HCT116 (cell line): Measurements from ENCODE around the gene PLCL2. TPM values are rescaled to one million over a fixed set of nuclear protein-coding genes. Genes with fewer than 3 reads are reported as not detected.

Experiments used
- ATAC-seq: fragments of 200-7000 bp; cut with Tn5 transposase; 2 replicates; pipeline ENCODE4 v1.9.1; 2020; ENCODE audit warnings: mild to moderate bottlenecking, moderate library complexity
- BruUV-seq: library from RNA; stranded (reverse); fragments of 400-500 nt; replicated peaks from 2 replicates; lab custom pipeline; 2021; lab: Mats Ljungman, UMichigan
- CTCF ChIA-PET: fragments of 300-600 bp; sonication (Branson Sonifier 250); formaldehyde crosslinking; loops from one replicate; lab custom pipeline; 2021; ENCODE audit warnings: antibody characterized with exemption; lab: Charles Lee
- POLR2A ChIA-PET: fragments of 300-600, 350-600 bp; sonication (Branson Sonifier 250); formaldehyde crosslinking; loops from one replicate; lab custom pipeline; 2021; ENCODE audit warnings: antibody characterized with exemption; lab: Charles Lee
- RAD21 ChIA-PET, 2 experiments: fragments of 300-600 bp; sonication (Branson Sonifier 250); formaldehyde crosslinking; loops; one replicate each; lab custom pipeline; 2023; ENCODE audit warnings: low total read pairs in 2 of 2; ENCODE audit not compliant: uncharacterized antibody in 2 of 2, unreplicated experiment in 2 of 2, low non-redundant PET in 1 of 2; lab: Charles Lee
- DNase-seq: peaks from one replicate; pipeline ENCODE4 v3.0.0-alpha.2; 2010; ENCODE audit warnings: low read depth, low spot score
- H2AFZ ChIP-seq: fragments of 200-600 bp; shearing (Covaris generic), sonication (generic); 2 replicates; pipeline ENCODE4 v1.6.1; 2017; ENCODE audit warnings: low read depth, mixed run types, mixed read lengths, antibody characterized with exemption, low read length; ENCODE audit not compliant: poor library complexity, severe bottlenecking
- H3K27ac ChIP-seq: 2 replicates; pipeline ENCODE4 v1.5.1; 2012; ENCODE audit warnings: low read depth, low read length
- H3K27me3 ChIP-seq: fragments of 200-600 bp; sonication (generic); 2 replicates; pipeline ENCODE4 v1.6.1; 2016; ENCODE audit warnings: mixed run types, low read length, mixed read lengths; ENCODE audit not compliant: insufficient read depth
- H3K36me3 ChIP-seq, 2 experiments: fragments of 200-500 bp in 1 of 2; fragments of 200-600 bp in 1 of 2; sonication (Bioruptor generic) in 1 of 2; sonication (generic) in 1 of 2; 2 replicates each; pipeline versions ENCODE4 v1.5.1 to v1.6.1; 2014 to 2016; ENCODE audit warnings: low read length in 2 of 2, inconsistent platforms in 1 of 2, mixed read lengths in 1 of 2, mixed run types in 1 of 2; ENCODE audit not compliant: insufficient read depth in 2 of 2, control insufficient read depth in 1 of 2
- H3K4me1 ChIP-seq, 2 experiments: fragments of 200-600 bp in 1 of 2; sonication (generic) in 1 of 2; 2 replicates each; pipeline versions ENCODE4 v1.5.1 to v1.6.1; 2012 to 2017; ENCODE audit warnings: low read length in 2 of 2, inconsistent platforms in 1 of 2, mild to moderate bottlenecking in 1 of 2, mixed read lengths in 1 of 2, mixed run types in 1 of 2, moderate library complexity in 1 of 2; ENCODE audit not compliant: insufficient read depth in 2 of 2, control insufficient read depth in 1 of 2
- H3K4me2 ChIP-seq: fragments of 200-600 bp; sonication (generic); 2 replicates; pipeline ENCODE4 v1.6.1; 2017; ENCODE audit warnings: mixed run types, low read length, mixed read lengths
- H3K4me3 ChIP-seq, 2 experiments: fragments of 200-600 bp in 1 of 2; sonication (generic) in 1 of 2; replicated peaks in 1 of 2; 2 replicates each; pipeline ENCODE4 v1.5.1; 2011 to 2016; ENCODE audit warnings: low read length in 2 of 2, control low read depth in 1 of 2, low read depth in 1 of 2, mild to moderate bottlenecking in 1 of 2, mixed read lengths in 1 of 2, mixed run types in 1 of 2
- H3K79me2 ChIP-seq: fragments of 200-600 bp; sonication (generic); 2 replicates; pipeline ENCODE4 v1.6.1; 2017; ENCODE audit warnings: mild to moderate bottlenecking, mixed run types, low read length, moderate library complexity, mixed read lengths; ENCODE audit not compliant: insufficient read depth
- H3K9ac ChIP-seq: fragments of 200-600 bp; sonication (generic); 2 replicates; pipeline ENCODE4 v1.6.1; 2016; ENCODE audit warnings: low read length, mixed read lengths
- H3K9me2 ChIP-seq: fragments of 200-600 bp; sonication (generic), shearing (Covaris generic); 2 replicates; pipeline ENCODE4 v1.6.1; 2017; ENCODE audit warnings: mixed run types, mild to moderate bottlenecking, moderate library complexity; ENCODE audit not compliant: insufficient read depth
- H3K9me3 ChIP-seq, 2 experiments: fragments of 200-500 bp in 1 of 2; fragments of 200-600 bp in 1 of 2; sonication (Bioruptor generic) in 1 of 2; sonication (generic) in 1 of 2; 2 replicates each; pipeline ENCODE4 v1.6.1; 2014 to 2017; ENCODE audit warnings: low read length in 2 of 2, mixed read lengths in 2 of 2, inconsistent platforms in 1 of 2, low read depth in 1 of 2, mild to moderate bottlenecking in 1 of 2, mixed run types in 1 of 2, moderate library complexity in 1 of 2; ENCODE audit not compliant: control insufficient read depth in 1 of 2, insufficient read depth in 1 of 2
- H4K20me1 ChIP-seq: fragments of 200-600 bp; sonication (generic), shearing (Covaris generic); 2 replicates; pipeline ENCODE4 v1.6.1; 2017; ENCODE audit warnings: mixed run types, mild to moderate bottlenecking, moderate library complexity; ENCODE audit not compliant: insufficient read depth
- ATF3 ChIP-seq: IDR thresholded peaks from 2 replicates; pipeline ENCODE4 v1.6.1; 2012
- CBX3 ChIP-seq: IDR thresholded peaks from 2 replicates; pipeline ENCODE4 v1.6.1; 2012; ENCODE audit warnings: low read depth
- CEBPB ChIP-seq: IDR thresholded peaks from 2 replicates; pipeline ENCODE4 v1.6.1; 2012; ENCODE audit warnings: low read depth
- EGR1 ChIP-seq: IDR thresholded peaks from 2 replicates; pipeline ENCODE4 v1.6.1; 2012; ENCODE audit warnings: low read depth
- ELF1 ChIP-seq: IDR thresholded peaks from 2 replicates; pipeline ENCODE4 v1.6.1; 2012; ENCODE audit warnings: low read depth, borderline replicate concordance
- EZH2 ChIP-seq: fragments of 200-600 bp; sonication (generic); IDR thresholded peaks from 2 replicates; pipeline ENCODE4 v1.6.1; 2017; ENCODE audit warnings: antibody characterized with exemption, mixed run types
- EZH2phosphoT487 ChIP-seq: fragments of 200-600 bp; IDR thresholded peaks from 2 replicates; pipeline ENCODE4 v1.6.1; 2018; ENCODE audit warnings: antibody characterized with exemption, borderline replicate concordance
- FOSL1 ChIP-seq: IDR thresholded peaks from 2 replicates; pipeline ENCODE4 v1.6.1; 2012; ENCODE audit warnings: low read depth
- POLR2AphosphoS5 ChIP-seq: IDR thresholded peaks from 2 replicates; pipeline ENCODE4 v1.6.1; 2011; ENCODE audit warnings: mild to moderate bottlenecking, low read depth, low read length, moderate library complexity
- SIN3A ChIP-seq: IDR thresholded peaks from 2 replicates; pipeline ENCODE4 v1.6.1; 2012; ENCODE audit warnings: low read depth
- SRF ChIP-seq: IDR thresholded peaks from 2 replicates; pipeline ENCODE4 v1.6.1; 2012; ENCODE audit warnings: low read depth
- TCF7L2 ChIP-seq: IDR thresholded peaks from 2 replicates; pipeline ENCODE4 v1.7.0; 2011; ENCODE audit warnings: borderline replicate concordance, inconsistent platforms; ENCODE audit not compliant: insufficient read depth, insufficient read length; ENCODE audit errors: extremely low read depth
- ZFX ChIP-seq: fragments of 450-650 bp; IDR thresholded peaks from 2 replicates; pipeline ENCODE4 v1.6.1; 2017
- intact Hi-C: fragments of 100-400 bp; cut with micrococcal nuclease; formaldehyde crosslinking; loops from 2 replicates; pipeline ENCODE4 v1.10.0; 2022
- total RNA-seq: library from RNA; stranded (reverse); gene quantifications from one replicate; pipeline ENCODE4 v1.2.1, GENCODE V29; 2021; ENCODE audit not compliant: unreplicated experiment
- TF ChIP-seq, protein P1 (sequence below): IDR thresholded peaks from 2 replicates; pipeline ENCODE4 v1.6.1; 2012
- TF ChIP-seq, protein P2 (sequence below): IDR thresholded peaks from 2 replicates; pipeline ENCODE4 v1.6.1; 2012; ENCODE audit warnings: low read depth

Gene PLCL2
- total RNA-seq, 1 experiment from 2014 or later: 2.2 TPM

DNA sequence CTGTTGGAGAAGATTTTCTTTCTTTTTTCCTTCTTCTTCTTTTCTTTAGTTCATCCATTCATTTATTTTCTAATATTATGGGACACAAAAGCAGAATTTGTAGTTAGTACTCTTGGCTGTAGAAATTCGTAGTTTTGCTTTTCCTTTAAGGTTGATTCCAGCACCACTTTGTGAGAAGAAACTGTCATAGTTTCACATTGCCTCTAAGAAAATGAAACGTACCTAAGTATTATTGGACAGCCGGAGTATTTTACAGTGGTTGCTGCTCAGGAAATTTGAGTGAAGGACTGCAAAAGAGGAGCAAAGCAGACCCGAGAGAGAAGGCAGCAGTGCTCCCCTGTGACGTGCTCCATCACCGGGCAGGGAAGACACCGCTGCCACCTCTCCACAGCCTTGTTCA, 48.1 kb downstream of the PLCL2 start:
- ChIA-PET CTCF (no interaction called here), POLR2A (no interaction called here)
- no peak overlapping the region for H3K27ac ChIP-seq

DNA sequence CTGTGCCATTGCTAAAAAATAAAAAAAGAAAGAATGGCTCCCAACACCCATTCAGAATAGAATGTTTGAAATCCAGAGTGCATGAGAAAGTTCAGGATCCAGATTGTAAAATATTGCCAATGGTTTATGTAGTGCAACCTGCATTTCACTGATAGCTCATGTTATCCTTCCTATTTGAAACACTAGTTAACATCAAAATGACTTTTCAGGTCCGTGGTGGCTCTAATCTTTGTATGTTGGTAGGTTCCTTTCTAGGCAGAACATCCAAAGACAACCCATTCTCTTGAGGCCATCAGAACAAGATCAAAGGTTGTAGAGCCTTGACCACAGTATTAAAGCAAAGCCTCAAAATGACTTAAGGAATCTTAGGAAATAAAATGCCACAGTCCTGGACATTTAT, 51.0 kb downstream of the PLCL2 start:
- POLR2A ChIA-PET: no interaction called here
- TF ChIP-seq EGR1: no peak
- TF ChIP-seq, protein P1, sequence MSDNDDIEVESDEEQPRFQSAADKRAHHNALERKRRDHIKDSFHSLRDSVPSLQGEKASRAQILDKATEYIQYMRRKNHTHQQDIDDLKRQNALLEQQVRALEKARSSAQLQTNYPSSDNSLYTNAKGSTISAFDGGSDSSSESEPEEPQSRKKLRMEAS: no peak
- TF ChIP-seq, protein P2, sequence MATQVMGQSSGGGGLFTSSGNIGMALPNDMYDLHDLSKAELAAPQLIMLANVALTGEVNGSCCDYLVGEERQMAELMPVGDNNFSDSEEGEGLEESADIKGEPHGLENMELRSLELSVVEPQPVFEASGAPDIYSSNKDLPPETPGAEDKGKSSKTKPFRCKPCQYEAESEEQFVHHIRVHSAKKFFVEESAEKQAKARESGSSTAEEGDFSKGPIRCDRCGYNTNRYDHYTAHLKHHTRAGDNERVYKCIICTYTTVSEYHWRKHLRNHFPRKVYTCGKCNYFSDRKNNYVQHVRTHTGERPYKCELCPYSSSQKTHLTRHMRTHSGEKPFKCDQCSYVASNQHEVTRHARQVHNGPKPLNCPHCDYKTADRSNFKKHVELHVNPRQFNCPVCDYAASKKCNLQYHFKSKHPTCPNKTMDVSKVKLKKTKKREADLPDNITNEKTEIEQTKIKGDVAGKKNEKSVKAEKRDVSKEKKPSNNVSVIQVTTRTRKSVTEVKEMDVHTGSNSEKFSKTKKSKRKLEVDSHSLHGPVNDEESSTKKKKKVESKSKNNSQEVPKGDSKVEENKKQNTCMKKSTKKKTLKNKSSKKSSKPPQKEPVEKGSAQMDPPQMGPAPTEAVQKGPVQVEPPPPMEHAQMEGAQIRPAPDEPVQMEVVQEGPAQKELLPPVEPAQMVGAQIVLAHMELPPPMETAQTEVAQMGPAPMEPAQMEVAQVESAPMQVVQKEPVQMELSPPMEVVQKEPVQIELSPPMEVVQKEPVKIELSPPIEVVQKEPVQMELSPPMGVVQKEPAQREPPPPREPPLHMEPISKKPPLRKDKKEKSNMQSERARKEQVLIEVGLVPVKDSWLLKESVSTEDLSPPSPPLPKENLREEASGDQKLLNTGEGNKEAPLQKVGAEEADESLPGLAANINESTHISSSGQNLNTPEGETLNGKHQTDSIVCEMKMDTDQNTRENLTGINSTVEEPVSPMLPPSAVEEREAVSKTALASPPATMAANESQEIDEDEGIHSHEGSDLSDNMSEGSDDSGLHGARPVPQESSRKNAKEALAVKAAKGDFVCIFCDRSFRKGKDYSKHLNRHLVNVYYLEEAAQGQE: no peak
- no peak for TF ChIP-seq ZFX
- TF ChIP-seq EZH2: no peak
- no peak for TF ChIP-seq SIN3A
- TF ChIP-seq POLR2AphosphoS5: no peak
- TF ChIP-seq EZH2phosphoT487: no peak
- TF ChIP-seq CBX3: no peak
- no peak for TF ChIP-seq TCF7L2
- no peak for TF ChIP-seq CEBPB
- TF ChIP-seq FOSL1: no peak
- no peak for TF ChIP-seq SRF
- no peak for TF ChIP-seq ATF3
- TF ChIP-seq ELF1: no peak
- RAD21 ChIA-PET: no interaction called here
- no peaks in the 10 kb centered on the region for H3K4me1 ChIP-seq
- H2AFZ ChIP-seq: no peak overlapping the region
- no peaks in the 10 kb centered on the region for H3K9me3 ChIP-seq
- H3K4me3 ChIP-seq: no peak overlapping the region
- no peaks in the 10 kb centered on the region for H4K20me1 ChIP-seq
- intact Hi-C loops: no loop called here
- H3K4me2 ChIP-seq: no peak overlapping the region
- DNase-seq (no peak), ATAC-seq (no peak)
- no peak overlapping the region for H3K9ac ChIP-seq
- CTCF ChIA-PET: no interaction called here
- BruUV-seq: no TSS peak
- H3K27me3 ChIP-seq: no peaks in the 10 kb centered on the region
- no peak overlapping the region for H3K27ac ChIP-seq
- no peaks in the 10 kb centered on the region for H3K79me2 ChIP-seq
- H3K9me2 ChIP-seq: no peaks in the 10 kb centered on the region
- H3K36me3 ChIP-seq: no peaks in the 10 kb centered on the region

More for the DNA sequence above, 48.1 kb downstream of the PLCL2 start:
- intact Hi-C loops: no loop called here
- ATAC-seq (no peak), DNase-seq (no peak)
- Histone ChIP-seq H3K4me1 (no peaks in the 10 kb centered on the region), H4K20me1 (no peaks in the 10 kb centered on the region), H3K27me3 (no peaks in the 10 kb centered on the region), H3K4me3 (no peak overlapping the region), H3K79me2 (no peaks in the 10 kb centered on the region), H3K4me2 (no peak overlapping the region), H3K36me3 (no peaks in the 10 kb centered on the region), H3K9me3 (no peaks in the 10 kb centered on the region), H2AFZ (no peak overlapping the region), H3K9ac (no peak overlapping the region), H3K9me2 (no peaks in the 10 kb centered on the region)
- RAD21 ChIA-PET: no interaction called here
- no TSS peak for BruUV-seq
- TF ChIP-seq, protein P1: no peak
